Measurements from ENCODE around the gene BTBD1.
"Not testable (repeated sequence)": the region's sequence is repeated elsewhere in the genome, so short reads cannot be mapped to it uniquely, and the experiment has no call there.

BTBD1 gene

DNA sequence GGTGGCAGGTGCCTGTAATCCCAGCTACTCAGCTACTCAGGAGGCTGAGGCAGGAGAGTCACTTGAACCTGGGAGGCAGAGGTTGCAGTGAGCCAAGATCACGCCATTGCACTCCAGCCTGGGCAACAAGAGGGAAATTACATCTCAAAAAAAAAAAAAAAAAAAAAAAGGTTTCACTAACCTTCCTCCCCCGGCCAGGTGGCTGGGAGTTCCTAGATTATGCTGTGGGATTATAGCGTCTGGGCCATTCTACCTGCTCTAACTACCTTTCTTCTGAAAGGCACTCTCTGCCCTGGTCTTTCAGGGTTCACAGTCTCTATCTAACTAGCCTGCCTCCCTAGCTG lies 24.9 kb upstream of the BTBD1 start:
- not testable (repeated sequence) for H3K4me3 ChIP-seq (ENCODE audit: low read depth, low read length); H3K4me1 ChIP-seq (ENCODE audit: control insufficient read depth, insufficient read depth, low read length); H3K9me3 ChIP-seq (ENCODE audit: control insufficient read depth, insufficient read depth, low read length); H3K9ac ChIP-seq (ENCODE audit: low read depth, low read length); H3K36me3 ChIP-seq (ENCODE audit: control insufficient read depth, insufficient read depth, low read length); H3K27me3 ChIP-seq (ENCODE audit: control insufficient read depth, insufficient read depth, low read length)

DNA sequence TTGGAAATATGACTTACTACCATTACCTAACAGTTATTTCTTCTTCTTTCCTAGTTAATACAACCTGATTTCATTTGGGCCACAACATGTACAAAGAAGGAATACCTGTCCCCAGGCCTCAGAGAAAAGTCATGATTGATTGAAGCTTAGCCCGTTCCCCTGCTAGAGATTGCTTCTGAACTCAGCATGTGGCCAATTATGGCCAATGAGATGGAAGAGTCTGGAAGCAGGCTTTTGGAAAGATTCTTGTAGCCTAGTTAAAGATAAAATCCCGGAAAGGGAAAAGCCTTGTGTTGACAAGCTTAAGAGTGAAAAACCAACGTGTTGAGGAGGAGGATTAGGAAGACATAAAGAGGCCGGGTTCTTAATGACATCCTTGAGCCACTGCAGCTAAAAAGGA lies 23.4 kb upstream of the BTBD1 start:
- H3K36me3 ChIP-seq (ENCODE audit: control insufficient read depth, insufficient read depth, low read length) = no peaks in the 10 kb centered on the region
- H3K27me3 ChIP-seq (ENCODE audit: control insufficient read depth, insufficient read depth, low read length) = no peaks in the 10 kb centered on the region
- H3K4me3 ChIP-seq (ENCODE audit: low read depth, low read length) = no peak overlapping the region
- H3K9ac ChIP-seq (ENCODE audit: low read depth, low read length) = no peak overlapping the region
- no peaks in the 10 kb centered on the region for H3K4me1 ChIP-seq (ENCODE audit: control insufficient read depth, insufficient read depth, low read length)
- no peaks in the 10 kb centered on the region for H3K9me3 ChIP-seq (ENCODE audit: control insufficient read depth, insufficient read depth, low read length)

DNA sequence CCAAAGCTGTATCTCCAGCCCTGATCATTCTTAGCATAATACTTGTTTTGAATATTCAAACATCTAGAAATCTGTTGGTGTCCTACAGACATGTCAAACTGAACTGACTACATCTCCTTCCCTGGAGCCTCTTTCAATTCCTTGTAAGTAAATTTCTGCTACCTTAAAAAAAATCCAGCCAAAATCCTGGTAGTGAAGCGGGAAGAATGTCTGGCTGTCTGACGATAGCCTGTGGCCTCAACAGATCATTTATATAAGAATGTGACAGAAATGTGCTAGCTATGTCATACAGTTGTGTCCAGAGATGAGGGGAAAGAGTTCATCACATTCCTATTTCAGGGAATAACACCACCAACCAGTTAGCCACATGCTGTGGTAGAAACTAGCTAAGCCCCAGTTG lies 21.8 kb upstream of the BTBD1 start:
- no peaks in the 10 kb centered on the region for H3K4me1 ChIP-seq (ENCODE audit: control insufficient read depth, insufficient read depth, low read length)
- no peak overlapping the region for H3K9ac ChIP-seq (ENCODE audit: low read depth, low read length)
- no peaks in the 10 kb centered on the region for H3K27me3 ChIP-seq (ENCODE audit: control insufficient read depth, insufficient read depth, low read length)
- H3K4me3 ChIP-seq (ENCODE audit: low read depth, low read length) = no peak overlapping the region
- no peaks in the 10 kb centered on the region for H3K9me3 ChIP-seq (ENCODE audit: control insufficient read depth, insufficient read depth, low read length)
- H3K36me3 ChIP-seq (ENCODE audit: control insufficient read depth, insufficient read depth, low read length) = no peaks in the 10 kb centered on the region

DNA sequence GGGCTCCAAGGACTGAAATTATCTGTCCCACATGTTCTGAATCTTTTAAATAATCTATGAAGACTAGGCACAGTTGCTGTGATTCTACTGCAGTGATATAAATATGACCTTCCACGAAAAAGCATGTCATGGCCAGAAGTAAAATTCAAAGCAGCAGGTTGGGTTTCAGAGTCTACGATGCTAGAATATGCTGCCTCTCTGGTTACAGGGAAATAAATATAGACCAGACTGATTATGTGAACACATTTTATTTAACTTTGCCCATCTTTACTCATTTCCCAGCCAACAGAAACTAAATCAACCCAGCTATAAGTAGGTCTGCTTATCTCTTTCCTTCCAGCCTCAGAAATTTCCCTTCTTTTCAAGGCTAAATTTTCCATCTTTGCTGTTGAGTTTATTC lies 20.5 kb upstream of the BTBD1 start:
- Histone ChIP-seq H3K4me3 (ENCODE audit: low read depth, low read length) (no peak overlapping the region), H3K36me3 (ENCODE audit: control insufficient read depth, insufficient read depth, low read length) (no peaks in the 10 kb centered on the region), H3K9me3 (ENCODE audit: control insufficient read depth, insufficient read depth, low read length) (no peaks in the 10 kb centered on the region), H3K27me3 (ENCODE audit: control insufficient read depth, insufficient read depth, low read length) (no peaks in the 10 kb centered on the region), H3K4me1 (ENCODE audit: control insufficient read depth, insufficient read depth, low read length) (no peaks in the 10 kb centered on the region), H3K9ac (ENCODE audit: low read depth, low read length) (no peak overlapping the region)

DNA sequence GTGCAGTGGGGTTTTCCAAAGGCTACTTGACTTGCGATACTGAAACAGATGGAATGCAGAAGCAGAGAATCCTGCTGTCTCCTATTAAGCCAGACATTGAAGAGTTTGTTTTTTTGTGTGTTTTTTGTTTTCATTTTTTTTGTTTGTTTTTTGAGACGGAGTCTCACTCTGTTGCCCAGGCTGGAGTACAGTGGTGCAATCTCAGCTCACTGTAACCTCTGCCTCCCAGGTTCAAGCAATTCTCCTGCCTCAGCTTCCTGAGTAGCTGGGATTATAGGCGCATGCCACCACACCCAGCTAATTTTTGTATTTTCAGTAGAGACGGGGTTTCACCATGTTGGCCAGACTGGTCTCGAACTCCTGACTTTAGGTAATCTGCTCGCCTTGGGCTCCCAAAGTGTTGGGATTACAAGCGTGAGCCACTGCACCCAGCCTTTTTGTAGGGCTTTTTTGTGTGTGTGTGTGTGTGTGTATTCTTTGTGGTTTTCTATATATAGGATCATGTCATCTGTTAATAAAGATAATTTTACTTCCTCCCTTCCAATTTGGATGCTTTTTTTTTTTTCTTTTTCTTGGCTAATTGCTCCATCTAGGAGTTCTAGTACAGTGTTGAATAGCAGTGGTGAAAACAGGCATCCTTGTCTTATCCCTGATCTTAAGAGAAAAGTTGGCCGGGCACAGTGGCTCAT lies 19.0 kb upstream of the BTBD1 start:
- H3K4me3 ChIP-seq (ENCODE audit: low read depth, low read length); H3K9me3 ChIP-seq (ENCODE audit: control insufficient read depth, insufficient read depth, low read length); H3K4me1 ChIP-seq (ENCODE audit: control insufficient read depth, insufficient read depth, low read length); H3K9ac ChIP-seq (ENCODE audit: low read depth, low read length); H3K36me3 ChIP-seq (ENCODE audit: control insufficient read depth, insufficient read depth, low read length); H3K27me3 ChIP-seq (ENCODE audit: control insufficient read depth, insufficient read depth, low read length): not testable (repeated sequence)

DNA sequence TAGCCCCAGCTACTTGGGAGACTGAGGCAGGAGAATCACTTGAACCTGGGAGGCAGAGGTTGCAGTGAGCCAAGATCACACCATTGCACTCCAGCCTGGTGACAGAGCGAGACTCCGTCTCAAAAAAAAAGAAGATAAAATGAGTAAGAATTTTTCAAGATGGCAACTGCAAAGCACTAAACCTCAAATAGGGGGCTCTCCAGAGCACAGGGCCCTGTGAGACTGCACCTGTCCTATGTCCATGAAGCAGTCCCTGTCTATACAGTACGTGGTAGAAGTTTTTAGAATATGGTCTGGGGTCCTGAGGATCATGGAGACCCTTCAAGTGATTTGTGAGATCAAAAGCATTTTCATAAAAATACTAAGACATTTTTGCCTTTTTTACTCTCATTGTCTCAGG lies 18.4 kb upstream of the BTBD1 start:
- not testable (repeated sequence) for H3K36me3 ChIP-seq (ENCODE audit: control insufficient read depth, insufficient read depth, low read length); H3K4me1 ChIP-seq (ENCODE audit: control insufficient read depth, insufficient read depth, low read length); H3K9me3 ChIP-seq (ENCODE audit: control insufficient read depth, insufficient read depth, low read length); H3K4me3 ChIP-seq (ENCODE audit: low read depth, low read length); H3K27me3 ChIP-seq (ENCODE audit: control insufficient read depth, insufficient read depth, low read length); H3K9ac ChIP-seq (ENCODE audit: low read depth, low read length)

DNA sequence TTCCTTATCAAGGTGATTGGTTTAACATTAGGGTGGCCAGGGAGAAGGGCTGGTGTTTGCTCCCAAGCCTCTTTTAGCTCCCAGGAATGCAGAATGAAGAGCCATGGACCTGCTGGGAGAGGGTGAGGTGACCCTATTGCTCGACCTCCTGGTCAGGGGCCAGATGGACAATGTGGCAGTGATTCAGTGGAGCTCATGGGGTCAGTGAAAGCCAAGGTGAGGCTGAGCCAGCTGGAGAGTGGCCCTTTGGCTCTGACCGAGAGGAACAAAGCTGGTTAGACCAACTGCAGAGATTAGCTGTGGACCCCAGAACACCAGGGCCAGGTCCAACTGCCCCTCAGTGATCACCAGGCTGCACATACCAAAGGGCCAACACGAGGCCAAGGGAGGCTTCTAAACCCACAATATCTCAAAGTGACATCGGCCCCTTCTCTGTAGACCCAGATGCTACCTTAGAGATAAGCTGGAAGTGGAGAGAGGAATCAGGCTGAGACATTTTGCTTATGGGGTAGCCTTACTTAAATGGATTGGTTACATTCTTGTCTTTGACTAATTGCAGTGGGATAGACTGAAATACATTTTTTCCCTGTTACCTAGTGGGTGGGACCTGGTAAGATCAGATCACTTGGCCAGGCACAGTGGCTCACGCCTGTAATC lies 15.8 kb upstream of the BTBD1 start:
- Histone ChIP-seq H3K4me1 (ENCODE audit: control insufficient read depth, insufficient read depth, low read length) (no peaks in the 10 kb centered on the region), H3K36me3 (ENCODE audit: control insufficient read depth, insufficient read depth, low read length) (no peaks in the 10 kb centered on the region), H3K4me3 (ENCODE audit: low read depth, low read length) (no peak overlapping the region), H3K9me3 (ENCODE audit: control insufficient read depth, insufficient read depth, low read length) (no peaks in the 10 kb centered on the region), H3K27me3 (ENCODE audit: control insufficient read depth, insufficient read depth, low read length) (no peaks in the 10 kb centered on the region), H3K9ac (ENCODE audit: low read depth, low read length) (no peak overlapping the region)

DNA sequence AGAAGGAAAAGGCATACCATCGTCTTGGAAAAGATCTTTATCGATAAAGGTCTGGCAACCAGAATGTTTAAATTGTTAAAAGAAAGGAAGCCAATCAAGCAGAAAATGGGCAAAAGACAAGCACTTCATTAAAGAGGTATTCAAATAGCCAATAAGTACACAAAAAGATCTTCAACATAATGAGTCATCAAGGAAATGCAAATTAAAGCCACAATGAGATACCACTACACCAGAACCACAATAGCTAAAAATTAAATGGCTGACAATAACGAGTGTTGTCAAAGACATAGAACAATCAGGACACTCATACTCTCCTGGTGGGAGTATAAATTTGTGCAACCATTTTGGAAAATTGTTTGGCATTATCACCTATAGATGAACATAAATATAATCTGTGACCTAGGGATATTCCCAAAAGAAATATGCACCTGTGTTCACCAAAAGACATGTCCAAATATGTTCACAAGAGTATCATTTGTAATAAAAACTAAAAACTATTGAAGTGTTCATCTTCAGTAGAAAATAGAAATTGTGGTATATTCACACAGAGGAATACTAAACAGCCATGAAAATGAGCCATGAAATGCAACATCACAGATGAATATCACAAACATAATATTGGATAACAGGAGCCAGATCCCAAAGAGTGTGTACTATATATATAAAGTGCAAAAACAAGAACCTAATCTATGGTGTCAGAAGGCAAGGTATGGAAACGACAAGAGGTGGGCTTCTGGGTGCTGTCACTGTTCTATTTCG lies 14.4 kb upstream of the BTBD1 start:
- Histone ChIP-seq H3K36me3 (ENCODE audit: control insufficient read depth, insufficient read depth, low read length) (no peaks in the 10 kb centered on the region), H3K9ac (ENCODE audit: low read depth, low read length) (no peak overlapping the region), H3K9me3 (ENCODE audit: control insufficient read depth, insufficient read depth, low read length) (no peaks in the 10 kb centered on the region), H3K4me1 (ENCODE audit: control insufficient read depth, insufficient read depth, low read length) (no peaks in the 10 kb centered on the region), H3K27me3 (ENCODE audit: control insufficient read depth, insufficient read depth, low read length) (no peaks in the 10 kb centered on the region), H3K4me3 (ENCODE audit: low read depth, low read length) (no peak overlapping the region)

DNA sequence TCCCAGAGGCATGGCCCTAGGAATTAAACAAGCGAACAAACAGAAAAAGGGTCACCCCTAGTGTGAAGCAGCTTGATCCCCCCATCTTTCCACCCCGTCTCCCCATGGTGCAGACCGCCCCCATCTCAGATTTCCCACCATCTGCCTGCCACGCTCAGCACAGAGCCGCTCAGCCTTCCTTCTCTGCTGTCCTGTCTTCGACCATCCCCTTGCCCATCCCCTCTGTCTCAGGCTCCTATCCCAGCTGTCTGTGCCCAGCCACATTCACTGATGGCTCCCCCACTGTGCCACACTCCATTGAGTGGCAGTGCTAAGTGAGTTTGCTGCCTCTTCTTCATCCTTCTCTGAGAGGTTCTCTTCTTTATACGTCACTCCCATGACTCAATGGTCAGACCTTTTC lies 11.7 kb upstream of the BTBD1 start:
- Histone ChIP-seq H3K9me3 (ENCODE audit: control insufficient read depth, insufficient read depth, low read length) (no peaks in the 10 kb centered on the region), H3K27me3 (ENCODE audit: control insufficient read depth, insufficient read depth, low read length) (no peaks in the 10 kb centered on the region), H3K4me3 (ENCODE audit: low read depth, low read length) (no peak overlapping the region), H3K4me1 (ENCODE audit: control insufficient read depth, insufficient read depth, low read length) (no peaks in the 10 kb centered on the region), H3K36me3 (ENCODE audit: control insufficient read depth, insufficient read depth, low read length) (no peaks in the 10 kb centered on the region), H3K9ac (ENCODE audit: low read depth, low read length) (no peak overlapping the region)

DNA sequence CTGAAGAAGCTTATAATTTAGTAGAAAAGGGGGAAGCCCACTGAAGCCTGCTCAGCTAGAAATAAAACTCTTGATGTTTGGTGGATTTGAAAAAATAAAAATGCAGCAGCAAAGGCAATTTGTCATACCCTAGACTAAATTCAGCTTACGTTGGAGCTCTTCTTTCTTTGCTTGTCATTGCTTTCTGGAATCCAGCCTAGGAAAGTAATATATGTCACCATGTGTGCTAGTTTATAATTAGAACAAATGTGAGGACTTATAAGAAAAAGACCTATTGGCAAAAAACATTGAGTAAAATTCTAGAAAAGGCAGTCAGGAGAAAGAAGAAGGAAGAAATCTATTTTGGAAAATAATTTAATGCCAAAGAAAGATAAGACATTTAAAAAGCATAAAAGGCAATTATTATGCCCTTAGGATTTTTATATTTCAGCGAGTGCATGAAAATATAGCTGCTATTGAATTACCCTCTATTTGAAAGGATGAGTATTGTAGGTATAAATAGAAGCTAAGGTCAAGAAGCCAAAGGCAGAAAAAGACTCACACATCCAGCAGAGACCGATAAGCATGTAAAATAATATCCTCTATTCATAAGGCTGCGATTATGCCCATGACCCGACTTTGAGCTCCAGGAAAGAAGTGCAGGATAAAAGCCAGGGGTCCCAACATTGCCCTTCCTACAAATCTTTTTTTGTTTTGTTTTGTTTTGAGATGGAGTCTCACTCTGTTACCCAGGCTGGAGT lies 10.6 kb upstream of the BTBD1 start:
- Histone ChIP-seq H3K4me3 (ENCODE audit: low read depth, low read length) (no peak overlapping the region), H3K9ac (ENCODE audit: low read depth, low read length) (no peak overlapping the region), H3K27me3 (ENCODE audit: control insufficient read depth, insufficient read depth, low read length) (no peaks in the 10 kb centered on the region)

DNA sequence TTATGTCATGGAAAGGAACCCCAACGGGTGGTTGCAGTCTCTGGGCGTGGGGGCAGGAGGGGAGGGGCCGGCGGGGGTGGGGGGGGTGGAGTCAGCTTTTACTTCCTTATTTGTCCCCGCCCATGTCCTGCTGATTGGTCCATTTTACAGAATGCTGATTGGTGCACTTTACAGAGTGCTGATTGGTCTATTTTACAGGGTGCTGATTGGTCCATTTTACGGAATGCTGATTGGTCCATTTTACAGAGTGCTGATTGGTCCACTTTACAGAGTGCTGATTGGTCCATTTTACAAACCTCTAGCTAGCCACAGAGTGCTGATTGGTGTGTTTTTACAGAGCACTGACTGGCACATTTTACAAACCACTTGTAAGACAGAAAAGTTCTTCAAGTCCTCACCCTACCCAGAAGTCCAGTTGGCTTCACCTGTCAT lies 2.2 kb upstream of the BTBD1 start:
- not testable (repeated sequence) for H3K4me1 ChIP-seq (ENCODE audit: control insufficient read depth, insufficient read depth, low read length); H3K9me3 ChIP-seq (ENCODE audit: control insufficient read depth, insufficient read depth, low read length); H3K4me3 ChIP-seq (ENCODE audit: low read depth, low read length); H3K9ac ChIP-seq (ENCODE audit: low read depth, low read length); H3K27me3 ChIP-seq (ENCODE audit: control insufficient read depth, insufficient read depth, low read length); H3K36me3 ChIP-seq (ENCODE audit: control insufficient read depth, insufficient read depth, low read length)

More for the DNA sequence above, 10.6 kb upstream of the BTBD1 start:
- Histone ChIP-seq H3K9me3 (ENCODE audit: control insufficient read depth, insufficient read depth, low read length) (no peaks in the 10 kb centered on the region), H3K36me3 (ENCODE audit: control insufficient read depth, insufficient read depth, low read length) (no peaks in the 10 kb centered on the region), H3K4me1 (ENCODE audit: control insufficient read depth, insufficient read depth, low read length) (no peaks in the 10 kb centered on the region)
